Stimulated activated CD4-positive, alpha-beta T cell treated with anti-CD3 and anti-CD28 coated beads, TNF-alpha, amount 100 ng/mL, for 24 hours (primary cell): ENCODE measurements around the gene ZCCHC3.

Experiments used
- DNase-seq, 3 experiments: peaks; one replicate each; pipeline ENCODE4 v3.0.0-alpha.2; 2020; ENCODE audit warnings: low read depth in 3 of 3

ZCCHC3 gene

GRCh38 chr20:278607-279571 is 18.5 kb upstream of the ZCCHC3 start:
- no peak for DNase-seq

DNA sequence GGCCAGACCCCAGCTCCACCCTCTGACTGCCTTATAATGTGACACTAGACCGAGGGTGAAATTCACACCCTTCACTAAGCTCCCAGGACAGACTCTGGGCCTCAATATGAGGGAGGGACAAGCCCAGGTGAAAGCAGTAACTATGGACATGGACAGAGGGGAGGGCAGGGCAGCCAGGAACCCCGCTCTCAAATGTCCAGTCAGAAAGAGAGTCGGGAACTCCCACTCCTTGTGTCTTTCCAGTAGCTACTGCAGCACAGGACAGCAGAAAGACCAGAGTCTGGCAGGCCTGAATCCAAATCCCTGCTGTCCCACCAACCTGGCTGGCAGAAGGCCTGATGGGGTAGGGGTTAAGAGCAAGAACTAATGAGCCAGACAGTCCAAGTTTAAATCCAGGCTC is 13.2 kb upstream of the ZCCHC3 start:
- DNase-seq, result no peak

GRCh38 chr20:286508-286907 is 10.9 kb upstream of the ZCCHC3 start:
- DNase-seq, result no peak

DNA sequence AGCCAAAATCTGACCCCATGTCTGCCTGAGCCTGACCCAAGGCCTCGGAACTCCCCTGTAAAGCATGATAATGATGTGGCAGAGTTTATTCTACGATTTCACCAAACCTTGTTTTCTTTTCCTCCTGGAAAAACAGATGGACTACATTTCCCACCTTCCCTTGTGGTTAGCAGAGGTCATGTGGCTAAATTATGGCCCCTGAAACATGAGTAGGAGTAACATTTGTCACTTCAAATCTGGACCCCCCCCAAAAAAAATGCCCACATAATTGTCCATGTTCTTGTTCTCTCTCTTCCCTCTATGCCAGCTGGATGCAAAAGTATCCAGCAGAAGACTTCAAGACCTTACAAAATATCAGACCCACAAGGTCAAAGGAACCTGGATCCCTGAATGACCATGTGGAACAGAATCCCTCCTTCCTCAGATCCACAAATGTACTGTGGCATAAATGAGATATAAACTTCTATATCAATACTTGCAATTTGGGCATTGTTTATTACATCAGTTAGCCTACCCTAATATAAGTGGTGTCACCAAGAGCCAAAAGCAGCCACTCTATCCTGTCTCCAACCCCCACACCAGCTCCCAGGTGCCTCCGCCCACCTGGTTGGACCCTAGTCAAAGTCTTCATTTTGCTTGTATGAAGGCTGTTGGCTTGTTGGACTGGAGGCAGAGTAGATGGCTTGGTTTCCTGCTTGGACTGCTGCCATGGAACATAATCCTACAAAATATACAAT is 8.2 kb upstream of the ZCCHC3 start:
- DNase-seq, result no peak

- no peak for DNase-seq
Observed at GRCh38 chr20:289693-290083, 7.7 kb upstream of the ZCCHC3 start.

- DNase-seq, result peak; percentile 67 to 90 (median 71)
Observed at GRCh38 chr20:290084-290831, 7.1 kb upstream of the ZCCHC3 start, which contains the start of gene C20orf96. Gene C20orf96 (minus strand): TSS chr20:290750. CDS start chr20:290610, 140 bp downstream.

- no peak for DNase-seq
Observed at GRCh38 chr20:294602-295001, 2.8 kb upstream of the ZCCHC3 start.

DNA sequence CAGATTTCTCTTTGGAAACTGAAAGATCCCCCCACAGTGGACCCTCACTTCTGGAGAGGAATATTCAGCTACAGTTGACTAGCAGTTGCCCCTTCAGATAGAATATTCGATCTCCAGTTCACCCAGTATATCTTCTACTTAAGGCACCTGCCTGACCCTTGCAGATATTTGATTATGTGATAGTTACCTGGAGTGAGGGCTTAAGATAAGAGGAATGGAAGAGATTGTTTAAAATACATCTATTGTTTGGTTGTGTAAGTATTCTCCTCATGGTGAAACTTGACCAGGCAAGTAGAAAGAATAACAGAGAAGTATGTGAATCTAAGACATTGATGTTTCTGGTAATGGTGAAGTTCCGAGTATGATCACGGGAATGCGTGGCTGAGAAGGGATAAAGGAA is 1.6 kb upstream of the ZCCHC3 start:
- no peak for DNase-seq

GRCh38 chr20:297925-298775 is 780 bp downstream of the ZCCHC3 start:
- DNase-seq, result peak in 2 of 3 experiments; percentile 13 to 44

- no peak for DNase-seq
Observed at GRCh38 chr20:298776-299391, 1.5 kb downstream of the ZCCHC3 start.

DNA sequence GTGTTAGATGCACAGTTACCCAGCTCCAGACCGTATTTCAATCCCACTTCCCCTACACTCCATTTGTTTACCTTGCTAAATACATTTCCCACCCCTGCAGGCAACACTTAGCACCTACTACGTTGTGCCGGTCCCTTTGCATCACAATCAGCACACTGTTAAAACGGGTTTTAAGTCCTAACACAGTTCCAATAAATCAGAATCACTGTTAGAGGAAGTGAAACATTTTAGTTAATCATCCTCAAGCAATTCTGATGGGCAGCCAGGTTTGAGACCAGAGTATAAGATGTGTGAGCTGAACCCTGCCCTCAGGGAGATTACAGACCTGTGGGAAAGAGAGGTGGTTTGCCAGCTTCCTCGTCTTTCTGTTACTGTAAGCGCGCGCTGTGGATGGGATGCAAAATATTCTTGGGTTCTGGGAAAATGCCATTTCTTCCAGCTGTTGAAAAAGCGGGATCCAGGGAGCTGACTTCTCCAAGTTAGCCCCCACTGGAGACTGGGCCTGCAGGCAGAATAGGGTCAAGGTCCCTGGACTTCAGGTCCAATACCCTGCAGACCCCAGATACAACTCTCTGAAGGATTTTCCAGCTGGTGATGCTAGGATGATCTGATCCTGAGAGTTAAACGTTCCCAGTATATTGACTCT is 3.1 kb downstream of the ZCCHC3 start:
- no peak for DNase-seq

GRCh38 chr20:301886-302848 is 4.8 kb downstream of the ZCCHC3 start:
- no peak for DNase-seq

DNA sequence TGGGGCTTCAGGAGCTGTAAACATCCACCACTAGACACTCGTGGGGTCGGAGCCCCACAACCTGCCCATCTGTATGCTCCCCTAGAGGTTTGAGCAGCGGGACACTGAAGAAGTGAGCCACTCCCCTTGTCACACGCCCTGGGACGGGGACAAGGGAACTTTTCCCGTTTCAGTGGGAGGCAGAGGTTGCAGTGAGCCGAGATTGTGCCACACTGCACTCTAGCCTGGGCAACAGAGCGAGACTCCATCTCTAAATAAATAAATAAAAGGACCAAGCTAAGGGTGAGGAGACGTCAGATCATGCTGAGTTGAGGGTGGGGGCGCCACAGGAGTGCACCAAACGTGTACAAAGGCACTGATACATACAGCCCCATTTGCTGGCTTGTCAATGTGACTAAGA is 8.4 kb downstream of the ZCCHC3 start:
- no peak for DNase-seq

DNA sequence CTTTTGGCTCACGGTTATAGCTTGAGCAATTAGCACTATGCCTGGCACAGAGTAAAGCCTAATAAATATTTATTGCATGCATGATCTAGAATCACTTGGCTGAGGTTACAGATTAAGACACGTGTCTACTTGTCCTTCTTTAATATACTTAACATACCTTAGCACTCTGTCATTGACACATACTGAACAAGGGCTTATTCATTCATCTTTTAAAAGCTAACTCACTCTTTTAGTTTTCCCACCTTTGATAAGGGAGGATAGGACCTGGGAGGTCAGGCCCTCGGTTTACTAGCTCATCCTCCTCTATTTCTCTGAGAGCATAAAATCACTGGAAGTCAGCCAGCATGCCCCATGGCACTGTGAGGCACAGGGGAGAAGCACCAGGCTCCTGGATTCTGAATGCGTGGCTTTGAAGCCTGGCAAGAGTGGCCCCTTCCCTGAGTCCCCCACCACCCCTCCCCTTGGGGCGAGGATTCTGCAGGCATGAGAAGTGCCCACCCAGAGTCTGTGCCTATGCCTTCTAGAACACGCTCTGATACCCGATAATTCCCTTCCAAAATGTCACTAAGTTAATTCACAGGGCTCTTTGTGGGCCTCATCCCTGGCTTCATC is 11.2 kb downstream of the ZCCHC3 start:
- DNase-seq, result no peak

DNA sequence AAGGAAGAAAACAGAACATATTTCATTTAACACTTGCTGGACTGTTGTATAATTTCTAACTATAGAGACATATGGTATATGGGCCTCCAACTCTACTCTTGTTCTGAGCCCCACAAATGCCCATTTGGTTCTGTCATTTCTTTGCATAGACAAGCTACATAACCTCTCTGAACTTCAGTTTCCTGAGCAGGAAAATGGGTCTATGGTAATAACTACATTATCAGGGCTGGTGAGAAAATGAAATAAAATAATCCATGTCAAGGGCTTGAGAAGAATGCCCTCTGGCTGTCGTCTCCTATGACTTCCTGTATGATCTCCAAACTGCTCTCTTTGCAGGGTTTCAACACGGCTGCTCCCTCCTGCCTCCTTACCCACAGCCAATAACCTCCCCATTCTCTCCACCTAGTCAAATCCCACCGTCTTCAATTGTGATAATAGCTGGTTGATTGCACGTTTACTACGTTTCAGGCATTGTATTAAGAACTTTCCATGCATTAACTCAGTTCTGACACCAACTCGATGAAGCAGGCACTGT is 12.0 kb downstream of the ZCCHC3 start:
- DNase-seq, result no peak

GRCh38 chr20:309841-310644 is 12.7 kb downstream of the ZCCHC3 start:
- peak; percentile 69 to 89 (median 71) for DNase-seq

DNA sequence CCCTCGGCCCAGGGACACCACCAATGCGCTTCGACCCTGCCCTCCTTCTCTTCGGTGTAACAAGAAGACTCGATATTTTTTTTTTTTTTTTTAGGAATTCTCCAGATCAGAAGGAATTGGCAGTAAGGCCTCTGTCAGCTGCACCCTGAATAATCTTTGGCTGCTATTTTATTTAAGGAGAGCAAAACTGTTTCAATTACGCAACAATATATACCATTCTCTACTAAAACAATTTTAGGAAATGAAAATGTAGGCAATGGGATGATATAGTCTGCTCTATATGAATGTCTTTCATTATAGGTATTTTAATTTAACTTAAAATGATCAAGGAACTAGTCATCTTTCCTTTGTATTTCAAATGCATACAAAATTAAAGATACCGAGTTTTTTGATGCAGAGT is 13.3 kb downstream of the ZCCHC3 start:
- DNase-seq, result no peak
